ENCODE results near the gene CEP192. TPM values are rescaled to one million over a fixed set of nuclear protein-coding genes. Genes with fewer than 3 reads are reported as not detected.

The CEP192 gene
- total and polyA plus RNA-seq, 7 donors = 4.6 to 30.4 (median 19.8) TPM

- Histone ChIP-seq H3K27ac (no peak overlapping the region), H3K9me3 (no peaks in the 10 kb centered on the region), H3K36me3 (peaks cover 5 to 46% (median 18%) of the 10 kb centered on the region in 4 donors), H3K4me1 (no peaks in the 10 kb centered on the region), H3K27me3 (no peaks in the 10 kb centered on the region), H3K4me3 (no peak overlapping the region)
- 90 to 95% methylated on average over 3 of the region's 3 CpGs for WGBS, 2 donors
- intact Hi-C loops (cut with DNase I) = no loop called here
- TF ChIP-seq EP300 (IDR thresholded peaks at IDR 0.05) (no peak), POLR2A (IDR thresholded peaks at IDR 0.05) (no peak), POLR2AphosphoS5 (IDR thresholded peaks at IDR 0.05) (no peak), CTCF (IDR thresholded peaks at IDR 0.05) (no peak)
- no peak for DNase-seq
These were observed 129.1 kb downstream of the CEP192 start for GRCh38 chr18:13120255-13120654.

GRCh38 chr18:13120983-13121441, 129.8 kb downstream of the CEP192 start:
- intact Hi-C loops (cut with DNase I) = no loop called here
- no peak overlapping the region for H3K27ac ChIP-seq
- no peaks in the 10 kb centered on the region for H3K27me3 ChIP-seq
- no peaks in the 10 kb centered on the region for H3K9me3 ChIP-seq
- peaks cover 5 to 42% (median 16%) of the 10 kb centered on the region in 4 donors for H3K36me3 ChIP-seq
- no peak for TF ChIP-seq POLR2A (IDR thresholded peaks at IDR 0.05)
- TF ChIP-seq EP300 (IDR thresholded peaks at IDR 0.05) = no peak
- no peak for TF ChIP-seq CTCF (IDR thresholded peaks at IDR 0.05)
- no peak for DNase-seq
- WGBS, 2 donors = 93 to 94% methylated on average over 4 of the region's 4 CpGs
- no peaks in the 10 kb centered on the region for H3K4me1 ChIP-seq
- no peak overlapping the region for H3K4me3 ChIP-seq

GRCh38 chr18:13124411-13124810, 133.2 kb downstream of the CEP192 start:
- no peak for DNase-seq
- WGBS, 2 donors = 90 to 94% methylated on average over 8 of the region's 8 CpGs
- H3K27ac ChIP-seq = no peak overlapping the region
- H3K27me3 ChIP-seq = no peaks in the 10 kb centered on the region
- no peaks in the 10 kb centered on the region for H3K9me3 ChIP-seq
- TF ChIP-seq EP300 (IDR thresholded peaks at IDR 0.05) (no peak), CTCF (IDR thresholded peaks at IDR 0.05) (no peak), POLR2A (IDR thresholded peaks at IDR 0.05) (no peak), POLR2AphosphoS5 (IDR thresholded peaks at IDR 0.05) (no peak)
- no peak overlapping the region for H3K4me3 ChIP-seq
- no peaks in the 10 kb centered on the region for H3K4me1 ChIP-seq
- peaks cover 0 to 14% (median 1%) of the 10 kb centered on the region in 4 donors for H3K36me3 ChIP-seq
- intact Hi-C loops (cut with DNase I) = no loop called here

- DNase-seq = no peak
- H3K27ac ChIP-seq = no peak overlapping the region
- 32 to 52% methylated on average over 5 of the region's 5 CpGs for WGBS, 2 donors
- H3K4me3 ChIP-seq = no peak overlapping the region
- no peaks in the 10 kb centered on the region for H3K4me1 ChIP-seq
- no peaks in the 10 kb centered on the region for H3K9me3 ChIP-seq
- H3K27me3 ChIP-seq = no peaks in the 10 kb centered on the region
- peaks cover 0 to 14% (median 0%) of the 10 kb centered on the region in 4 donors for H3K36me3 ChIP-seq
- TF ChIP-seq EP300 (IDR thresholded peaks at IDR 0.05) = no peak
- TF ChIP-seq CTCF (IDR thresholded peaks at IDR 0.05) = no peak
- TF ChIP-seq POLR2AphosphoS5 (IDR thresholded peaks at IDR 0.05) = no peak
- TF ChIP-seq POLR2A (IDR thresholded peaks at IDR 0.05) = no peak
- intact Hi-C loops (cut with DNase I) = no loop called here
These were observed 134.0 kb downstream of the CEP192 start for GRCh38 chr18:13125191-13125590.

GRCh38 chr18:13126966-13127598, 135.9 kb downstream of the CEP192 start:
- Histone ChIP-seq H3K4me1 (no peaks in the 10 kb centered on the region), H3K36me3 (peaks cover 0 to 7% (median 0%) of the 10 kb centered on the region in 4 donors), H3K27me3 (no peaks in the 10 kb centered on the region), H3K4me3 (no peak overlapping the region), H3K9me3 (no peaks in the 10 kb centered on the region), H3K27ac (no peak overlapping the region)
- 92 to 95% methylated on average over 17 of the region's 17 CpGs for WGBS, 2 donors
- intact Hi-C loops (cut with DNase I) = no loop called here
- TF ChIP-seq POLR2AphosphoS5 (IDR thresholded peaks at IDR 0.05) = no peak
- no peak for TF ChIP-seq EP300 (IDR thresholded peaks at IDR 0.05)
- TF ChIP-seq CTCF (IDR thresholded peaks at IDR 0.05) = no peak
- TF ChIP-seq POLR2A (IDR thresholded peaks at IDR 0.05) = no peak
- no peak for DNase-seq

Measured in sigmoid colon (tissue), 7 donors.